DMS 273 (cell line): Measurements from ENCODE around the gene MED25.

Experiments
- DNase-seq: peaks from one replicate; lab custom pipeline; 2025; ENCODE audit not compliant: unreplicated experiment; lab: John Stamatoyannopoulos, UW

The MED25 gene

GRCh38 chr19:49817964-49818648 is at the start of gene MED25:
TSS of gene MED25 (plus strand) at chr19:49818289. CDS start at chr19:49818342, 53 bp downstream.
- DNase-seq: peak; percentile 95

- DNase-seq: no peak
Observed at GRCh38 chr19:49770529-49770928, 47.6 kb upstream of the MED25 start.

GRCh38 chr19:49771674-49772139 is 46.4 kb upstream of the MED25 start:
- DNase-seq: no peak

- DNase-seq: no peak
Observed at GRCh38 chr19:49772850-49773432, 45.1 kb upstream of the MED25 start.

GRCh38 chr19:49773663-49774350 is 44.3 kb upstream of the MED25 start:
- no peak for DNase-seq

GRCh38 chr19:49774969-49775368 is 43.1 kb upstream of the MED25 start:
- DNase-seq: no peak

- no peak for DNase-seq
Observed at GRCh38 chr19:49775742-49776370, 42.2 kb upstream of the MED25 start.

GRCh38 chr19:49776371-49776764 is 41.7 kb upstream of the MED25 start:
- DNase-seq: no peak

GRCh38 chr19:49779731-49780555 is 38.1 kb upstream of the MED25 start:
- no peak for DNase-seq

- DNase-seq: peak; percentile 16
Observed at GRCh38 chr19:49780861-49781260, 37.2 kb upstream of the MED25 start.

- DNase-seq: no peak
Observed at GRCh38 chr19:49781394-49781793, 36.7 kb upstream of the MED25 start.

- no peak for DNase-seq
Observed at GRCh38 chr19:49782515-49782914, 35.6 kb upstream of the MED25 start.

GRCh38 chr19:49786376-49786820 is 31.7 kb upstream of the MED25 start:
- DNase-seq: no peak

- no peak for DNase-seq
Observed at GRCh38 chr19:49787746-49788145, 30.3 kb upstream of the MED25 start.

- no peak for DNase-seq
Observed at GRCh38 chr19:49788857-49789256, 29.2 kb upstream of the MED25 start.

GRCh38 chr19:49790866-49791265 is 27.2 kb upstream of the MED25 start:
- DNase-seq: no peak

- no peak for DNase-seq
Observed at GRCh38 chr19:49791776-49792445, 26.2 kb upstream of the MED25 start.

- no peak for DNase-seq
Observed at GRCh38 chr19:49792829-49793560, 25.1 kb upstream of the MED25 start.

- no peak for DNase-seq
Observed at GRCh38 chr19:49793561-49793840, 24.6 kb upstream of the MED25 start.

- no peak for DNase-seq
Observed at GRCh38 chr19:49795615-49796014, 22.5 kb upstream of the MED25 start.
